Measurements from ENCODE around the gene TFAP2A. TPM values are rescaled to one million over a fixed set of nuclear protein-coding genes. Genes with fewer than 3 reads are reported as not detected.

TFAP2A gene
- total RNA-seq, 1 donor from 2014 or later: 0.29 TPM

DNA sequence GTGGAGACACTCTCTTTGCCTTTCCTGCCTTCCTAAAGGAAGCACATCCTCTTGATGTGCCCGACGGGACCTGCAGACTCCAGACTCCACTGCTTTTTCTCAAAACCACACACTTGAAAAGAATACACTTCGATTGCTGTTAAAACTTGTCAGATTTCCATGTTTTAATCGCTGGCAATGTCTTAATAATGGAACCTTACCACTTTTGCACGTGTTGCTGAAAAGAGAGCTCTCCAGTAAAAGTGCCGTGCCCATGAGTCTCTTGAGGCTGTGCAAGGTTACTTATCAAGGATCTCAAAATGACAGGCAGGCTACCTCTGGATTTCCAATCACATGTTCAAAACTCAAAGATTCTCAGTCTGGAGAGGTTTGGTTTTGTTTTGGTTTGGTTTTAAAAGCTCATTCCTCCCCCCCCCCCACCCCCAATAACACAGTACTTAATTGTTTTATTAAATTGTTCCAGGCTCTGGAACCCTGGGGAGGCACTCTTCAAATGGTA lies 12.0 kb upstream of the TFAP2A start:
- DNase-seq (ENCODE audit: extremely low read depth, low read depth, low spot score): no peak

DNA sequence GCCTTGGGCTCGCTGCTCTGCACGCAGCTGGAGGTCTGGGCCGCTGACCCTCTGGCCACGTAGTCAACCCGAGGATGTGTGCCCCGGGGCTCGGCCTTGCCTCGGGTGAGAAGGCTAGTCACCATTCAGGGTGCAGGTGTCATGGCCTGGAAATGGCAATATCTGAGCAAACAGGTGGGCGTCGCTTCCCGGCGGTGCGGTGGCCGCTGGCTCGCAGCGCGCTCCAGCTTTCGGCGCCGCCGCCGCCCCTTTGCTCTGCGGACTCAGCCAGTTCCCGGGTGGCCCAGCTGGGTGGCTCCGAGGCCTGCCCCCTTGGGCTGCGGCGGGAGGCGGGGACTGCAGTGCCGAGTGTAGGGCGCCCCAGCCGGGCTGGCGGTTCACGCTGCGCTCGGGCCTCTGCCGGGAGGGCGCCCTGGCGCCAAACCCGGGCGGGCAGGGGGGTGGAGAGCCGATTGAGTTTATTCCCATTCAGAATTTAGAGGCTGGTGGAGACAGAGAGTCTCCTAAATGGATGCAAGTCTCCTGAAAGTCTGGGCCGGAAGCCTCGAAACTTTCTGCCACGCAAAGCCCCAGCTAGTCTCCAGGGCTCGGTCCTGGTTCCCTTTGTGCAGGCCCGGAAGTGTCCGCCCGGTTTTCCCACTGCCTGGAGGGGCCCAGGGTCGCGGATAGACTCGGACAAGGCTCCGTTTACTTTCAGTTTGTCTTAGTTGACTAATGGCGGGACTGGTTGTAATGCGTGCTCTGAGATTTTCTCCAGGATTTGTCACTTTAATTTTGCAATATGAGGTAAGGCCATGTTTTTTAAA lies 11.3 kb upstream of the TFAP2A start:
- DNase-seq (ENCODE audit: extremely low read depth, low read depth, low spot score): no peak

DNA sequence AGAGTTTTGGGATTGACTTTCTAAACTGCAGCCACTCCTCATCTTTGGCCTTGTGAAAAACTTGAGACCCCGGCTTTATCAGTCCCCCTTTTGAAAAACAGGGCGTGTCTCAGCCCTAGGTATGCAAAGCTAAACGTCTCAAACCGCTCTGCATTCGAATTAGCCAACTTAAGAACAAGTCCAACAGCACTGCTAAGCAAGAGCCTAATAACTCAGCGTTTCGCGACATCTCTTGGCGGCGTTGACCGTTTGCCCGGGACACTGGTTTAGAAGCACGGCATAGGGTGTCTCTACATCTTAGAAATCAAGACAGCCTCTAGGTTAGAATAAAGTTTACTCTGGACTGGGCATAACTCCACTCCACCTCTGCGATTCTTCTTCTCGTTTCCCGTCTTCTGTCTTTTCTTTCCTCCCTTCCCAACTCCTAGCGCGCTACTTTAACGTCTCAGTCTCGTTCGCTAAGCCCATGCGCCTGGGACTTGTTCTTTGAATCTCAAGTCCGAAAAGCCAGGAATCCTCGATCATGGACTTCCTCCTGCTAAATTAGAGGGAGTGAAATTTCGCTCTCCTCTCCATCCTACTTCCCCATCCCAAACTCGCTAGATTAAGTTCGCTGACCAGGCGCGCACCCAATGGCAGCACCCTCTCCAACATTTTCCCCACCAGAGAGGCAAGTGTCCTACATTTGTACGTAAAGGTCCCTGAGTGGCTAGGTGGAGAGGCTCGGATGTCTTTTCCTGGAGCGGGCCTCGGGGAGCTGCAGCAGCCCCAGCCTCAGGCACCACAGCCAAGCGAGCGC lies 10.5 kb upstream of the TFAP2A start:
- no peak for DNase-seq (ENCODE audit: extremely low read depth, low read depth, low spot score)

DNA sequence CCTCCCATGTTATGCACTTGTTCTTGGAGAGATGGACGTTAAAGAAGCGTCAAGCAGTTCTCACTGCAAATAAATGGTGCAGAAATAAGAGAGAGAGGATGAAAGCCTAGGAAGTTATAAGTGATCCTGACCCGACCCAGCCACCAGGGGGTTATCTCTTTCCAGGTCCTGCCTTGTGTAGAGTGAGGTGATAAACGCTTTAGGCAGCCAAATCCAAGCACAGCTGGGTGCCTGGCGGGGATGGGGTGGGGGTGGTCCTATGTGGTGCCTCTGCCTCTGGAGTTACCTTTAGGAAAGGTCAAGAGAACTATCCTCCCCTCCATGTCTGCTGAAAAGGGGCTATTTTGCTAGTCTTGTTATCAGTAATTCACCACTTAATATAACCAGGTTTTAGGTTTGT lies 9.2 kb upstream of the TFAP2A start:
- DNase-seq (ENCODE audit: extremely low read depth, low read depth, low spot score): no peak

DNA sequence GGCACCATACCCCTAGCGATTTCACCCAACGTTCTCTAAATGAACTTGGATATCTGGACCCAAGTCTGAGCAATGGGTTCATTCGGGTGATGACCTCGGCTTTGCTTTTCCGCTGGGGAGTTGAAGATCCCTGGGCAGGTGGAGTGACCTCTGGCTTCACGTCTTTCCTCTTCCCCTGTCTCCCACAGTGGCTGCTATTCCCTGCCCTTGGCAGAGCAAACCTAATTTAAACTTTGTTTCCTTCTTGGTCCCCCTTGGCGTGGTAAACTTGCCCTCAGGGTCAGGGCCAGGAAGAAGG lies 7.8 kb upstream of the TFAP2A start:
- no peak for DNase-seq (ENCODE audit: extremely low read depth, low read depth, low spot score)

DNA sequence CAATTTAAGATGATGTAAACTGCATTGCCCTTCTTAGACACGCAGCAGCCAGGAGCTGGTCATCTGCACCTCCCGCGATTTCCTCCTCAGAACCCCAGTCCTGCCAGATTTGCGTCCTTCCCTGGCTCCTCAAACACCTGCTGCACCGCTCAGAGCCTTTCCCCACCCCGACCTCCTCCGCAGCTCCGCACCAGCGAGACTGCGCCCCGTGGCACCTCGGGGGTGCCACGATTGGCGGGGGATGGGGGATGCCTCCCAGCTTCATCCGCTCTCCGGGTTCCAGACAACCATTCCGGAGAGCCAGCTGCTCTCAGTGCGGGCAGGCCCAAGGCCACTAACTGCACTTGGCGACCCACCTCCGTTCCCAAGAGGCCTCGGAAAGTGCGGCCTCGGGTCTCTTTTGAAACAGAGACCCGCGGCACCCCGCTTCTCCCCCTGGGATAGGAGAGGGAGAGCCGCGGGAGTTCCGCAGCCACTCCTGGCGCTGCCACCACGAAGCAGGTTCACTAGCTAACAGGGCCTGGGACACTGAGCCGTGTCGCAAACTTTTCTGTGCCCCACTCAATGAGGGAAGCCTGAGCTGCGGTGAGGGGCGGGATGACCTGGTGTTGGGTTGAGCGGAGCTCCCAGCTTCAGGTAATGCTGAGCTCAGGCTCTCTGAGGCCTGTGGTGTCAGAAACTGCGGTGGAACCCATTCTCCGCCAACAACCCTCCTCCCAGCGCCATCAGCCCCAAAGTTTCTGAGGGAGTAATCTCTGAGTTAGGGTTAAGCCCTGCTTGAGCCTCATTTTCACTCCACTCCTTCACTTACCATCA lies 7.3 kb upstream of the TFAP2A start:
- no peak for DNase-seq (ENCODE audit: extremely low read depth, low read depth, low spot score)

DNA sequence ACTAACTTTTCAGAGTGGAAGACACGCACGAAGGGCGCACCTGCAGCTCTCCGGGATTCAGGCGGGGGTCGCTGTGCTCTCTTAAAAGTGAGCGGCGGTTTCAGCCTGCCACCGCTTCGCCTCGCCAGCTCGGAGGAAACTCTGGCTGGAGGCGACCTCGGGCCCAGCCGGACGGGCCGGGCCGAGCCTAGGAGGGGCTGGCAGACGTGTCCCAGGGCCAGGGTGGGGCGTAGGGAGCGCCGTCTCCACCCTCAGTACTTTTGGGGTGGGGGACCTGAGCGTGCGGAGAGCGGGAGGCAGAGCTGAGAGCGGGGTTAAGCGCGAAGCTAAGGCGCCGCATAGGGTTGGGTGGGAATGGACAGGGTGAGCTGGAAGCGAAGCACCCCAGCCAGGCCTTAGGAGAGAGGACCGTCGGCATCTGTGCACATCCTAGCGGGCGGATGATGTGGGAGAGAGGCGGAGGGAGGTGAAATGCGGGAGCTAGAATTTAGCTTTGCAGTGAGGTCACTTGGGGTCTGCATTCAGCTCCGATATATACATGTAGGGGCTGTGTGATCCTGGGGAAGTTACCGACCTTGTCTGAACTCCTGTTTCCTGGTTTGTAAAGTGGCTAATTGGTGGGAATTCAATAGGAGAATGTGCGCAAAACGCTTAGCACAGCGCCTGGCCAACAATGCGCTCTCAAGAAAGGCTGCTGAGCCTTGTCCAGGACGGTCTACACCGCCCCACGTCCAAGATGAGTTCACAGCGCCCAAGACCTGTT lies 6.5 kb upstream of the TFAP2A start:
- no peak for DNase-seq (ENCODE audit: extremely low read depth, low read depth, low spot score)

DNA sequence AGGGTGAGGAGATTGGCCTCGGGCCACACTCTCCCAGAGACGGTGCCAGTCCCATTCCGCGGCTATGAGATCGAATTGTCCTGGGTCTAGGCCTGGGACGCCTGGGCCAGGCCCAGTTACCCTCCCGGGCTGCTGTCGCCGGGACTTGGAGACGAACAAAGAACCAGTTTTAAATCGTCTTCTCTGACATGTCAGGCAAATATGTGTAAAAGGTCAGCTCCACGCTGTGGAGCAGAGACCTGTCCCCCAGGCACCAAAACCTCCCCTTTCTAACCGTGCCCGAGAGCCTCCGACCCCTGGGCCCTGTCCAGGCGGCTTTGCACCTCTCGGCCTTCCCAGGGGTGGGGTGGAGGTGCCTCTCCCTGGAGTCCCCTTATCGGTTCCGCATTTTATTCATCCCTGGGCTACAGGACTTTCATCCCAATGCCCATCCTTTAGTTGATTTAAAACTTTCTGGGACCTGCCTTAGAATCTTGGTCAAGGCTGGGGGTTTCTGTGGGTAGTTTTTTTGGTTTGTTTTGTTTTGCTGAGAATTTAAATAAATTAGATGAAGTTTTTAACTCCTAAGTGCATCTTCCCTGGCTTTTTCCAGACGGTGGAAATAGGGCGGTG lies 5.8 kb upstream of the TFAP2A start:
- DNase-seq (ENCODE audit: extremely low read depth, low read depth, low spot score): no peak

DNA sequence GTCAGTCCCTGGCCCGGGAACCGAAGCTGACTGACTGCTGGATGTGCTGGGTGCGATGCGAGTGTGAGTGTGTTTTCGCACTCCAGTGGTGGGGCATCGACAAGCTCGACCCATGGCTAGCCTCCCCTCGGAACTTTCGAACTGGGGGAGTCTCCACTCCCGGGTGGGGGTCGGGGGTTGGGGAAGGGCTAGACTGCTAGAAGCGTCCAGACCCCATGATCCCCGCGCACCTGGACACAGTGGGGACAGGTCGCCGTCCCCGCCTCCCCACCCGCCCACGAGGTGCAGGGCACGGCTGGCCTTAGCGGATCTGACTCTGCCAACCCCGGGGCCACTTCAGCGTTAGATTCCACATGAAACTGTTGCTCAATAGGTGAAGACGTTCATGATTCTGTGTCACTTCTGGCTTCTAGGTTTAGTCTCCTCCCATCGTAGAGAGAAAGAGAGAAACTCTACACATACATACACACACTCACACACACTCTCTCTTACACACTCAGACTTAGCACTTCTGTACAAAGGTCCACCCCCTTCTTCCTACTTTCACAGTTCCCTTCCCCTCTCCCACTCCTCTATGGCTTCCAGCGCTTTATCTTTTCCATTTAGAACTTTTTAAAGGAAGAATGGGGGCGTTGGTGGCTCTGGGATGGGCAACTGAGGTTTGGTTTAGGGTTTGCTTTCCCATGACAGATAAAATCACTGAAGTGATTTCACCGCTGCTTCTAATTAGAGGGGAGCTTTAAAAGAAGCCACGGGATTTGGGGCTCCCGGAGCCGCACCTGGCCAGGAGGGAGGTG lies 5.1 kb upstream of the TFAP2A start:
- DNase-seq (ENCODE audit: extremely low read depth, low read depth, low spot score): no peak

DNA sequence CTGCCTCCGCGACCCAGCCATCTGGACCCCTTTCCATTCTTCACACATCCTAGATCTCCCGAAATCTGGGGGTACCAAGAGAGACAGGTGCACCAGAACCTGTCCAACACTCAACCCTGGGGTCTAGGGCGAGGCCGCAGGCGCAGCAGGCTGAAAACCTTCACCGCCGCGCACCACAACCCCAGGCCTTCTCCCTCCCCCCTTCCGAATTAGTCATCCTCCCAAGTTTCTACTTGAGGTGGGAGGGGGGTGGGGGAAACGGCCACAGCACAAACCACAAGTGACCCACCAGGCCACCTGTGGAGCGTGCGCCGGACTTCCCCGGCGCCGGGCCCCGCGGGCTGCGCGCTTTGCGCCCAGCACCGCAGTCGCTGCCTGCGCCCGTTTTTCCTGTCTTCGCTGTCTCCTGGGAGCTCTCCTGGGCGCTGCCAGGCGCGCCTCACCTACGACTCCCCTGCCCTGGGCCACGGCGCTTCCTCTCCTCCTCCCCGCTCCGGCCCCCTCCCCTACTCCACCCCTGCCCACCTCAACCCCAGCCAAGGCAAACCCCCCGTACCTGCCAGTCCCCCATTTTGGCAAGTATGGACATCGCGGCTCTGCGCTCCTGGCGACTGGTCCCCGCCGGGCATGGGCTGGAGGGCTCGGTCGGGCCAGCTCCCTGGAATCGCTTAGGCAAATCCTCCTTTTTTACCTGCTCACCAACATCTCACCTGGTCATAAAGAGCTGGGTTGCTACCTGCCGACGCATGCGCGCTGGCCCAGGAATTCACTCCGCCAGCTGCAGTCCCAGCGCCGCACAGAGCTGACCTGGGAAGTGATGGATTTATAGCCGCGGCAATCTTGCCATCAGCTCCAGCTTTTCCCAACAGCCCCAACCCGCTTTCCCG lies 4.2 kb upstream of the TFAP2A start:
- DNase-seq (ENCODE audit: extremely low read depth, low read depth, low spot score): no peak

DNA sequence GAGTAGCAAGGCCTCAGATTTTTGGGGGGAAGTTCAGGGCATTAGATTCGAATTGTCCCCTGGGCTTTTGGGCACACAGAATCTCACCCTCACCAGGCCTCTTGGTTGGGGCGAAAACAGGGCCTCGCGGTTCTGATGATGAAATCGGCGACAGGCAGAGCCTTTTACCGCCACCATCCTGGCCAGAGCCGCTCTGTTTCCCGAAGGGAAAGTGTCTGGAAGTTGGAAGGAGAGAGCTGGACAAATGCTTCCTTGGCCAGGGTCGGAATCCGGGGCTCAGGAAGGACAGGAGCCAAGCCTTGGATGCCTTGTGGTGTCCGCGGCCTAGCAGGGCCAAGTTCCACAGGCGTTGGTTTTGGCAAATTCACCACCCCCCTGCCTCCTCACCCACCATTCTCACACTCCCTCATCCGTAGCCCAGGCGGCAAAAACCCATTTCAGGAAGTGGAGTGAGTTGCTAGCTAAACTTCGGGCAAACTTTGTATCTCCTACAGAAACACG lies 3.5 kb upstream of the TFAP2A start:
- DNase-seq (ENCODE audit: extremely low read depth, low read depth, low spot score): no peak

DNA sequence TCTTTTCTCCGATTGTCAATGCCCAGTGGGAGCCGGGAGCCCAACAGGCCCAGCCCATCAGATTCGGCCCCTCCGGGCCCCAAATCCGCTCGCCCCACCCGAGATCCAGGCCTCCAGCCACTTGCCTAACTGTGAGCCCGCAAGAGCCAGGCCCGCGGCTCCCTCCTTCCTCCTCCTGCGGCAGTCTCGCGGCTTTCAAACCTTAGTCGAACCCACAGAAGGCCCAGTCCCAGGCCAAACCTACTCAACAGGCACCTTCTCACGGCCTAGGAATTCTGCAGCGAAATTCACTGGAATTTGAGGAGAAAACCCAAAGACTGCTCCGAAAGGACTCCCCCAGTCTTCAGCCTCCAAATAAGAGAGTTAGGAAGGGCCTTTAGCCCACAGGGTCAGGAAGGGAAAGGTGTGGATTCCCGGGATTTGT lies 2.8 kb upstream of the TFAP2A start:
- no peak for DNase-seq (ENCODE audit: extremely low read depth, low read depth, low spot score)

DNA sequence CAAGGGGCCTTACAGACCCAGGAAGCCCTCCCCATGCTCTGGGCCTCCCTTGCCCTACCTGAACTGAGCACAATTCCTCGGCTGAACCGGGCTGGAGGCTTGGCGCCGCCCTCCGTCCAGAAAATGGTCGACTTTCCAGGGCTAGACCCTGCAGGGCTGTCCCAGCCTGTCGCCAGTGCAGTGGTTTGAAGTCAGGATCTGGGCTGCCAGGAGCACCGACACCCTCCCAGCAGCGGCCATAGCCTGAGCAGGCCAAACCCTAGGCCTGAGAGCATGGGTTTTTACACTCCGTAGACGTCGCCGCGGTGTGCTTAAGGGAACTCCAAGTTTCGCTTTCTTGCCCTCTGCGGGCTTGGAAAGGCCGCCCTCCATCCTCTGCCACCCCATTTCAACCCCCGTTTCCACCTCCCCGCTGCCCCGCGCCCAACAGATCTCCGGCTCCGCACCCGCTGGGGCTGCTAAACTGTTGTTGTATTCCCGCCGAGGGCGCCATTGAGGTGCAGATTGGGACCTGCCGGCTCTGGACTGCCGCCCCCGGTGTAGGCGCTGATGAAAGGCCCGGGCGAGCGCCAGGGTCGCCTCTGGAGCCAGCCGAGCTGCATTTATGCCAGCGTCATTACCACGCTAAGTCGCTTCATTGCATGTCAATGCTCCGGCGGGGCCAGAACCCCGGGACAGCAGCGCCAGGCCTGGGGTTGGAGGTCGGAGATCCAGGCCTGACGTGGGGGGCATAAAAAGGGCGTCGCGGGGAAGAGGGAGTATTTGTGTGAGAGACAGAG lies 2.2 kb upstream of the TFAP2A start:
- no peak for DNase-seq (ENCODE audit: extremely low read depth, low read depth, low spot score)

DNA sequence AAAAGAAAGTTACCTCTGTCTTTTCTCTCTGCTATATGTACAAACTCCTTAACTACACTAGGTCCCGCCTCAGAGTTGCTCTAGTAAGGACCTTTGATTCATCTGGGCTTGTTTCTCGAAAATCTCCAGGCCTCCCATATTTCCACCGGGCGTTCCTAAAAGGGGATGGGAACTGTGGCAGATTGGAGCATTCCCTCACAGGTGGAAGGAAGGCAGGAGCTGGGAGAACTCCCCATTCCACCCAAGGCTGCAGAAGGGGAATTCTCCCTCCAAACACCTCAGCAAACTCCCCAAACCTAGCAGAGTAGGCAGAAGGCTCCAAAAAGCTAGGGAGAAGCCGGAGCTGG lies 1.6 kb upstream of the TFAP2A start:
- no peak for DNase-seq (ENCODE audit: extremely low read depth, low read depth, low spot score)

DNA sequence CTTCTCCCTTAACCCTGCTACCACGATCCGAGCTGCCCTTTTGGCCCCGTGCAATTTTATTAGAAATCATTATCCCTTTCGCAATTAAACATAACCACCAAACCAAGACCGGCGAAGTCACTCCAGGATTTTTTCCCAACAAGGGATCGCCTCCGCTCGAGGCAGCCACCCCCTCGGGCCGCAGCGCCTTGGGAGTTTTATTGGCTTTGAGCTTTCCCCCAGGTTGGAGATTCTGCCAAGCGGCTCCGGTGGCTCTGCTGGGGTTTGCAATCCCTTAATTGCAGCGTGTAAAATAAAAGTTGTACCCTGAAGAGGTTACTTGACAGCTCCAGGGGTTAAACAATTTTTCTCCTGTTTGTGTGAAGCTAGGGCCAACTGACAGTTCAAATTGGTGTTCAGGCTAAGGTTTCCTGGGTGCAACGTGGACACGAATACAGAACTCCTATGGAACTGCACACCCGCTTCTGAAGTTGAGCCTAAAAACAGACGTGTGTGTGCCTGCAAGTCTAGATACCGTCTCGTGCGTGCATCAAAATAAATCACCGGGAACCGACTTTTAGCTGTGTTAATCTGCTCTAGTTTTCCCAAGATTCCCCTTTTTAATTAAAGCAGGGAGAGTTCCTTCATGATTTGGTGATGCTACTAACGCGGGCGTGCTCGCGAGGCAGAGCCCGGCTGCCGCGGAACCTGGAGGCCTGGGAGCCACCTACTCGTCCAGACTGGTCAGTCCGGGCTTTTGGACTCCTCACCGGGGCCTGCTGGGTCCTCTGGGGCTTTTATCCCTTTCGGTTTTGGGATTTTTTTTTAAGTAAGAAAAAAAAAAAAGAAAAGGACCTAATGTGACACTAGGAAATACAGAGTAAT lies 975 bp upstream of the TFAP2A start:
- DNase-seq (ENCODE audit: extremely low read depth, low read depth, low spot score): no peak

DNA sequence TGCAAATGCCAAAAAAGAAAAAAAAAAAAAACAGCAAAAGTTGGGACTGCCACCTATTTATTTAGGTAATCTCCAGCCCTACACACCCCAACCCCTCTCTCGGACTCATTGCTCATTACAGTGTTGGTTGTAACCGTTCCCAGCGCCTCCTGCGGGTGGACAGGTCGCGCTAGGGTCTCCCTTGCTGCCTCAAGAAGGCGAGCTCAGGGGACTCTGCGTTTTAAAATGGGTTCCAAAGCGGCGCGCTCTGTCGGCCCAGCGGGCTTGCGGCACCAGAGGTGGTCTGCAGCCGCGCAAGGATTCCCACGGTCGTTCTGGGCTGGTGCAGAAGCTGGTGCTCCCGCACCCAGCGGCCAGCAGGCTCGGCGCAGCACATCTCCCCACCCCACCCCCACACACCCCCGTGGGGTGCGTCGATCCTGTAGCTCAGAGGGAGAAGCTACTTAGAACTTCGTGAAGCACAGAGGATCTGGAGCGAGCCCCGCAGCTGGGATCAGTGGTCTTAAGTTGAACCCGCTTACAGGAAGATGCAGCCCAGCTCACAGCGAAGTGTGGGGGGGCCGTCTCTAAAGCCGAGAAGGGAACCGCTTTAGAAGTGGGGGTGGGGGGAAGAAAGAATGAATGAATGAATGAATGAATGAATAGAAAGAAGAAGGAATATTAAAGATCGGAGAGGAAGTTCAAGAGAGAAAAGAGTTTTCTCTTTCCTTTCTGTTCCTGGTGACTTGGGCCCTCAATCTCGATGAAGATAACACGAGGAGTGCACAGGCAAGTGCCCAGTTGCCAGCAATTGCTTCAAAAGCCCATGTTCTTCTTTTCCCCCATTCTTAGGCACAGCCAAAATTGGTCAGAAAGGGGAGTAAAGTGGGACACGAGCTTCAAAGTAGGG lies 780 bp downstream of the TFAP2A start:
- DNase-seq (ENCODE audit: extremely low read depth, low read depth, low spot score): no peak
